H9 (cell line): ENCODE measurements around the gene FLCN. TPM values are rescaled to one million over a fixed set of nuclear protein-coding genes. Genes with fewer than 3 reads are reported as not detected.

ENCODE experiments used
- DNase-seq: peaks from one replicate; pipeline ENCODE4 v3.0.0-alpha.2; 2017
- H2AFZ ChIP-seq: one replicate; pipeline ENCODE4 v1.6.1; 2013; ENCODE audit warnings: mild to moderate bottlenecking, low read length, control low read depth, moderate library complexity
- H2AK5ac ChIP-seq: 2 replicates; pipeline ENCODE4 v1.6.1; 2013; ENCODE audit warnings: low read length, control low read depth, mixed read lengths; ENCODE audit not compliant: insufficient read length
- H2BK120ac ChIP-seq: one replicate; pipeline ENCODE4 v1.6.1; 2013; ENCODE audit warnings: low read depth, mild to moderate bottlenecking, low read length, control low read depth, inconsistent platforms; ENCODE audit not compliant: poor library complexity, severe bottlenecking
- H2BK12ac ChIP-seq: 2 replicates; pipeline ENCODE4 v1.6.1; 2013; ENCODE audit warnings: low read length, control low read depth, mixed read lengths, low read depth; ENCODE audit not compliant: insufficient read length
- H2BK15ac ChIP-seq: 2 replicates; pipeline ENCODE4 v1.6.1; 2013; ENCODE audit warnings: low read depth, low read length, control low read depth
- H2BK20ac ChIP-seq: one replicate; pipeline ENCODE4 v1.6.1; 2013; ENCODE audit warnings: low read depth, mild to moderate bottlenecking, low read length, control low read depth, inconsistent platforms; ENCODE audit not compliant: poor library complexity, severe bottlenecking
- H2BK5ac ChIP-seq: 2 replicates; pipeline ENCODE4 v1.6.1; 2013; ENCODE audit warnings: low read length, control low read depth, mixed read lengths; ENCODE audit not compliant: insufficient read length
- H3K14ac ChIP-seq: 2 replicates; pipeline ENCODE4 v1.6.1; 2013; ENCODE audit warnings: low read length, control low read depth; ENCODE audit not compliant: insufficient read depth
- H3K18ac ChIP-seq: 2 replicates; pipeline ENCODE4 v1.6.1; 2013; ENCODE audit warnings: low read depth, mild to moderate bottlenecking, mixed read lengths, low read length, control low read depth; ENCODE audit not compliant: insufficient read length
- H3K23ac ChIP-seq: 2 replicates; pipeline ENCODE4 v1.6.1; 2013; ENCODE audit warnings: low read length, control low read depth, mixed read lengths, low read depth; ENCODE audit not compliant: insufficient read length
- H3K23me2 ChIP-seq: 2 replicates; pipeline ENCODE4 v1.6.1; 2013; ENCODE audit warnings: low read depth, mild to moderate bottlenecking, mixed read lengths, low read length, control low read depth; ENCODE audit not compliant: insufficient read length, poor library complexity, severe bottlenecking
- H3K27ac ChIP-seq: 2 replicates; pipeline ENCODE4 v1.5.1; 2013; ENCODE audit warnings: low read length, control low read depth, mixed read lengths, low read depth; ENCODE audit not compliant: insufficient read length
- H3K27me3 ChIP-seq: 2 replicates; pipeline ENCODE4 v1.6.1; 2013; ENCODE audit warnings: low read length, control low read depth, inconsistent platforms; ENCODE audit not compliant: insufficient read depth
- H3K4ac ChIP-seq: 2 replicates; pipeline ENCODE4 v1.6.1; 2013; ENCODE audit warnings: low read depth, mild to moderate bottlenecking, control low read depth, inconsistent platforms, low read length, moderate library complexity
- H3K4me1 ChIP-seq: 2 replicates; pipeline ENCODE4 v1.6.1; 2013; ENCODE audit warnings: low read length, control low read depth, inconsistent platforms; ENCODE audit not compliant: insufficient read depth
- H3K4me2 ChIP-seq: 2 replicates; pipeline ENCODE4 v1.6.1; 2013; ENCODE audit warnings: low read length, control low read depth, mixed read lengths; ENCODE audit not compliant: insufficient read length, insufficient read depth
- H3K56ac ChIP-seq: 2 replicates; pipeline ENCODE4 v1.6.1; 2013; ENCODE audit warnings: low read depth, mild to moderate bottlenecking, mixed read lengths, low read length, control low read depth; ENCODE audit not compliant: insufficient read length
- H3K79me1 ChIP-seq: 2 replicates; pipeline ENCODE4 v1.6.1; 2013; ENCODE audit warnings: low read depth, mild to moderate bottlenecking, moderate library complexity, low read length, control low read depth, inconsistent platforms; ENCODE audit not compliant: insufficient read depth, poor library complexity, severe bottlenecking
- H3K79me2 ChIP-seq: 2 replicates; pipeline ENCODE4 v1.6.1; 2013; ENCODE audit warnings: low read length, control low read depth, inconsistent platforms; ENCODE audit not compliant: insufficient read depth
- H3K9ac ChIP-seq: 2 replicates; pipeline ENCODE4 v1.6.1; 2013; ENCODE audit warnings: low read length, control low read depth, mixed read lengths; ENCODE audit not compliant: insufficient read length; ENCODE audit errors: extremely low read depth
- H3K9me3 ChIP-seq: one replicate; pipeline ENCODE4 v1.6.1; 2013; ENCODE audit warnings: low read depth, low read length, inconsistent platforms; ENCODE audit not compliant: control insufficient read depth
- H3T11ph ChIP-seq: one replicate; pipeline ENCODE4 v1.6.1; 2013; ENCODE audit warnings: mild to moderate bottlenecking, low read length, control low read depth, inconsistent platforms
- H4K20me1 ChIP-seq: one replicate; pipeline ENCODE4 v1.6.1; 2013; ENCODE audit not compliant: control insufficient read depth, insufficient read length, insufficient read depth
- H4K5ac ChIP-seq: 2 replicates; pipeline ENCODE4 v1.6.1; 2013; ENCODE audit warnings: low read depth, mild to moderate bottlenecking, mixed read lengths, low read length, control low read depth; ENCODE audit not compliant: insufficient read length
- H4K8ac ChIP-seq: replicated peaks from 2 replicates; pipeline ENCODE4 v1.6.1; 2013; ENCODE audit warnings: low read length, control low read depth, mixed read lengths, low read depth; ENCODE audit not compliant: insufficient read length
- H4K91ac ChIP-seq: 2 replicates; pipeline ENCODE4 v1.6.1; 2013; ENCODE audit warnings: low read depth, mild to moderate bottlenecking, moderate library complexity, mixed read lengths, low read length, control low read depth; ENCODE audit not compliant: insufficient read length
- H3K27ac Mint-ChIP-seq, 3 experiments: 2 replicates in 2 of 3; 3 replicates in 1 of 3; pipeline ENCODE4 v1.8.0; 2020 to 2021; ENCODE audit warnings: mixed read lengths in 3 of 3, mild to moderate bottlenecking in 1 of 3, moderate library complexity in 1 of 3
- H3K27me3 Mint-ChIP-seq: 2 replicates; pipeline ENCODE4 v1.8.0; 2021; ENCODE audit warnings: low read depth, mild to moderate bottlenecking, moderate library complexity, mixed read lengths
- H3K36me3 Mint-ChIP-seq, 3 experiments: 2 replicates in 2 of 3; 3 replicates in 1 of 3; pipeline ENCODE4 v1.8.0; 2020 to 2021; ENCODE audit warnings: low read depth in 3 of 3, mixed read lengths in 3 of 3; ENCODE audit not compliant: insufficient read depth in 1 of 3
- H3K4me1 Mint-ChIP-seq, 2 experiments: 2 replicates each; pipeline ENCODE4 v1.8.0; 2020; ENCODE audit warnings: mixed read lengths in 2 of 2
- H3K4me3 Mint-ChIP-seq, 2 experiments: 2 replicates in 1 of 2; 3 replicates in 1 of 2; pipeline ENCODE4 v1.8.0; 2020 to 2021; ENCODE audit warnings: mild to moderate bottlenecking in 2 of 2, mixed read lengths in 2 of 2, moderate library complexity in 1 of 2
- H3K9me3 Mint-ChIP-seq, 2 experiments: 2 replicates in 1 of 2; 3 replicates in 1 of 2; pipeline ENCODE4 v1.8.0; 2020; ENCODE audit warnings: mild to moderate bottlenecking in 2 of 2, mixed read lengths in 2 of 2, moderate library complexity in 1 of 2
- WGBS: extraction: QIAGEN DNeasy Blood & Tissue Kit; methylation state at CpG from one replicate; pipeline ENCODE4 v1.1.7; 2013; ENCODE audit warnings: missing lambda C conversion rate, low lambda C conversion rate, mixed read lengths; ENCODE audit not compliant: insufficient read length; ENCODE audit errors: extremely low coverage; 5-methylcytosine and 5-hydroxymethylcytosine counted together
- total RNA-seq: library from RNA; stranded (reverse); gene quantifications from 2 replicates; pipeline ENCODE4 v1.2.1, GENCODE V29; 2021
- TF ChIP-seq, protein P1 (sequence below): fragments of 200-600 bp; sonication (generic); conservative IDR thresholded peaks from 3 replicates; pipeline ENCODE4 v1.8.0; 2021; ENCODE audit warnings: antibody characterized with exemption, mild to moderate bottlenecking

FLCN gene
- total RNA-seq, 1 experiment from 2014 or later: 33.3 TPM

DNA sequence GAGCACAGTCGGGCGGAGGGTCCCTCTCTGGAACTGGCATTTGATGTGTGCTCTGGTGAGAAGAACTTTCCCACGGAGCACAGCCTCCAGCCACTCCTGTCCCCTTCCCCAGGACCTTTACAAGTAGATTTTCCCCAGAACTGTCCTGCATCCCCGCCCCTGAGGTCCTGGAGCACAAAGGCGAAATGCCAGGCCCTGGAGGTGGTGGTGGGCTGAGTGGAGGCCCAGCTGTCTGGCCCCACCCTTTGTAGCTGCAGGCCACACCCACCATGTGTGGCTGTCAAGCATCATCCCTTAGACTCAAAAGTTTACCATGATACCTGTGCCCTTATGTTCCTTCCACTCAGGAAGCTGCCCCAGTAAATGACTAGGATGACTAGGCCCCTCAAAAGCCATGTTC lies 68.6 kb downstream of the FLCN start:
- Histone ChIP-seq H3K56ac (no peak overlapping the region), H3T11ph (no peak overlapping the region), H3K4me2 (no peak overlapping the region), H2BK15ac (no peak overlapping the region), H3K18ac (no peak overlapping the region), H4K91ac (no peak overlapping the region), H3K9me3 (no peaks in the 10 kb centered on the region), H3K9ac (no peak overlapping the region), H2AK5ac (no peak overlapping the region), H4K8ac (no peak overlapping the region), H2BK12ac (no peak overlapping the region), H3K27ac (no peak overlapping the region), H3K14ac (no peak overlapping the region), H3K27me3 (no peaks in the 10 kb centered on the region), H3K79me2 (no peaks in the 10 kb centered on the region), H3K4ac (no peak overlapping the region), H3K79me1 (no peaks in the 10 kb centered on the region), H2BK120ac (no peak overlapping the region), H2AFZ (no peak overlapping the region), H4K5ac (no peak overlapping the region), H3K23ac (no peak overlapping the region), H3K23me2 (no peaks in the 10 kb centered on the region), H2BK20ac (no peak overlapping the region), H2BK5ac (no peak overlapping the region), H3K4me1 (no peaks in the 10 kb centered on the region), H4K20me1 (no peaks in the 10 kb centered on the region)
- no CpG with 5 or more reads among the region's 5 CpGs for WGBS
- Mint-ChIP-seq H3K27me3 (no peaks in the 10 kb centered on the region), H3K27ac (peak overlapping the region in 1 of 3 experiments; percentile 39; a peak in 2 of 7 replicates), H3K4me3 (no peak overlapping the region), H3K9me3 (no peaks in the 10 kb centered on the region), H3K4me1 (peaks cover 2 to 16% of the 10 kb centered on the region in 2 experiments; a peak in 2 of 4 replicates), H3K36me3 (peaks cover 18 to 56% (median 36%) of the 10 kb centered on the region in 3 experiments; a peak in 6 of 7 replicates)
- TF ChIP-seq, protein P1, sequence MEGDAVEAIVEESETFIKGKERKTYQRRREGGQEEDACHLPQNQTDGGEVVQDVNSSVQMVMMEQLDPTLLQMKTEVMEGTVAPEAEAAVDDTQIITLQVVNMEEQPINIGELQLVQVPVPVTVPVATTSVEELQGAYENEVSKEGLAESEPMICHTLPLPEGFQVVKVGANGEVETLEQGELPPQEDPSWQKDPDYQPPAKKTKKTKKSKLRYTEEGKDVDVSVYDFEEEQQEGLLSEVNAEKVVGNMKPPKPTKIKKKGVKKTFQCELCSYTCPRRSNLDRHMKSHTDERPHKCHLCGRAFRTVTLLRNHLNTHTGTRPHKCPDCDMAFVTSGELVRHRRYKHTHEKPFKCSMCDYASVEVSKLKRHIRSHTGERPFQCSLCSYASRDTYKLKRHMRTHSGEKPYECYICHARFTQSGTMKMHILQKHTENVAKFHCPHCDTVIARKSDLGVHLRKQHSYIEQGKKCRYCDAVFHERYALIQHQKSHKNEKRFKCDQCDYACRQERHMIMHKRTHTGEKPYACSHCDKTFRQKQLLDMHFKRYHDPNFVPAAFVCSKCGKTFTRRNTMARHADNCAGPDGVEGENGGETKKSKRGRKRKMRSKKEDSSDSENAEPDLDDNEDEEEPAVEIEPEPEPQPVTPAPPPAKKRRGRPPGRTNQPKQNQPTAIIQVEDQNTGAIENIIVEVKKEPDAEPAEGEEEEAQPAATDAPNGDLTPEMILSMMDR: no peak
- DNase-seq: no peak
